Measurements from ENCODE around the gene ZNRD2. TPM values are rescaled to one million over a fixed set of nuclear protein-coding genes. Genes with fewer than 3 reads are reported as not detected.

Gene ZNRD2
- total and polyA plus RNA-seq, 2 of the 8 experiments (the other 6 are each of a cell fraction or from before 2014, with no cell fraction given), result 53.4 to 125 TPM

DNA sequence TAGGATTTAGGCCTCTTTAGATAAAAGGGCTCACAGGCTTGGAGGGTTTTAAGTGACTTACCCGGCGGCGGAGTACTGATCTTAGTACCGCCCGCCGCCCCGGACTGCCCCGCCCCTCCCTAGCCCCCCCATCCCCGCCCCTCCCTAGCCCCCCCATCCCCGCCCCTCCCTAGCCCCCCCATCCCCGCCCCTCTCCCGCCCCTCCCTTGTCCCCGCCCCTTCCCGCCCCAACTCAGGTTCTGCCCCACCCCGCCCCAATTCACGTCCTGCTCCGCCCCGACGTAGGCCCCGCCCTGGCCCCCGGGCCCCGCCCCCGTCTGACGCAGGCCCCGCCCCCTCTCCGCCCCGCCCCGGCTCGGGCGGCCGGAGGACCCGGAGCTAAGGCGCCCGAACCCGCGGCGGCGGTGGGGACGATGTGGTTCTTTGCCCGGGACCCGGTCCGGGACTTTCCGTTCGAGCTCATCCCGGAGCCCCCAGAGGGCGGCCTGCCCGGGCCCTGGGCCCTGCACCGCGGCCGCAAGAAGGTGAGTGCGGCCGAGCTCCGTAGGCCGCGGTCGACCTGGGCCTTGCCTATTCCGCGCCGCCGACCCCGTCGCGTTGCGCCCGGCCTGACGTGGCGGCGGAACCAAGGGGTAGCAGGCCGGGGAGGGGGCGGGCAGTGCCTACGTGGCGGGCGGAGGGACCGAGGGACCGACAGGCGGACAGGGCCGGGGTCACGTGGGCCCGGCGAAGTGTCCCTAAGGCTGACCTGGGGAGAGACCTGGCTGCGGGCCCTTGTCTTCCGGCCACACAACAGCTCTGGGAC is 45.3 kb upstream of the ZNRD2 start, which contains the start of gene SCYL1 (continued):
- TF ChIP-seq GABPA (IDR thresholded peaks at IDR 0.05; ENCODE audit: borderline replicate concordance, insufficient read depth, low read length) (no peak; the same call in 1 of the 2 replicates), TAF1 (IDR thresholded peaks at IDR 0.05; ENCODE audit: low read depth, low read length) (peak; percentile 46; the same call in 1 of the 2 replicates), HDAC6 (IDR thresholded peaks at IDR 0.05; ENCODE audit: low read depth, low read length) (no peak), TAF7 (optimal IDR thresholded peaks at IDR 0.05; ENCODE audit: borderline replicate concordance, low read depth, low read length) (peak; percentile 38), KDM4A (IDR thresholded peaks at IDR 0.05; ENCODE audit: low read depth, low read length, severe bottlenecking) (peak; percentile 44), CREB1 (IDR thresholded peaks at IDR 0.05) (peak; percentile 63; the same call in 1 of the 2 replicates), SAP30 (IDR thresholded peaks at IDR 0.05; ENCODE audit: insufficient read depth, insufficient replicate concordance, low read length) (no peak)
- TF ChIP-seq, protein P1, sequence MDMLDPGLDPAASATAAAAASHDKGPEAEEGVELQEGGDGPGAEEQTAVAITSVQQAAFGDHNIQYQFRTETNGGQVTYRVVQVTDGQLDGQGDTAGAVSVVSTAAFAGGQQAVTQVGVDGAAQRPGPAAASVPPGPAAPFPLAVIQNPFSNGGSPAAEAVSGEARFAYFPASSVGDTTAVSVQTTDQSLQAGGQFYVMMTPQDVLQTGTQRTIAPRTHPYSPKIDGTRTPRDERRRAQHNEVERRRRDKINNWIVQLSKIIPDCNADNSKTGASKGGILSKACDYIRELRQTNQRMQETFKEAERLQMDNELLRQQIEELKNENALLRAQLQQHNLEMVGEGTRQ (IDR thresholded peaks at IDR 0.05; ENCODE audit: low read length), result peak; percentile 81
